Stomach (tissue), 9 donors: ENCODE data around the gene DENND4B. TPM values are rescaled to one million over a fixed set of nuclear protein-coding genes. Genes with fewer than 3 reads are reported as not detected.

Experiments used
- DNase-seq, 2 donors: peaks; one replicate each; pipeline versions ENCODE4 v3.0.0 to v3.0.0-alpha.2; 2013 to 2019
- H3K27ac ChIP-seq, 5 donors: fragments of 200-600 bp in 4 of 5; sonication (generic) in 4 of 5; one replicate each; pipeline ENCODE4 v1.5.1; 2013 to 2019; ENCODE audit warnings: mild to moderate bottlenecking in 1 of 5, moderate library complexity in 1 of 5
- H3K27me3 ChIP-seq, 3 donors: fragments of 200-600 bp; sonication (generic); one replicate each; pipeline ENCODE4 v1.5.1; 2017 to 2019; ENCODE audit warnings: mixed run types in 1 of 3
- H3K36me3 ChIP-seq, 4 donors: fragments of 200-600 bp; sonication (generic); 1 replicate in 3 of 4; 2 replicates in 1 of 4; pipeline ENCODE4 v1.5.1; 2016 to 2019
- H3K4me1 ChIP-seq, 4 donors: fragments of 200-600 bp; sonication (generic); one replicate each; pipeline ENCODE4 v1.5.1; 2016 to 2019
- H3K4me3 ChIP-seq, 4 donors: fragments of 200-600 bp; sonication (generic) in 3 of 4; one replicate each; pipeline ENCODE4 v1.5.1; 2016 to 2019; ENCODE audit warnings: mild to moderate bottlenecking in 1 of 4
- H3K9me3 ChIP-seq, 4 donors: fragments of 200-600 bp; sonication (generic); one replicate each; pipeline ENCODE4 v1.5.1; 2016 to 2019
- CTCF ChIP-seq, 7 experiments: fragments of 450-650 bp in 4 of 7; fragments of 200-600 bp in 3 of 7; sonication (generic) in 3 of 7; IDR thresholded peaks; one replicate each; pipeline ENCODE4 v1.5.1; 2016 to 2019; ENCODE audit warnings: antibody characterized with exemption in 7 of 7, control low read depth in 2 of 7, mild to moderate bottlenecking in 1 of 7
- EP300 ChIP-seq: sonication (generic); formaldehyde crosslinking; IDR thresholded peaks from one replicate; pipeline ENCODE4 v1.6.1; 2017; ENCODE audit warnings: antibody characterized with exemption
- POLR2A ChIP-seq, 4 donors: fragments of 450-650 bp; IDR thresholded peaks; one replicate each; pipeline ENCODE4 v1.6.1; 2016; ENCODE audit warnings: antibody characterized with exemption in 4 of 4, control low read depth in 2 of 4, mild to moderate bottlenecking in 1 of 4, moderate library complexity in 1 of 4
- POLR2AphosphoS5 ChIP-seq, 3 donors: sonication (generic); formaldehyde crosslinking; IDR thresholded peaks; one replicate each; pipeline ENCODE4 v1.6.1; 2016; ENCODE audit warnings: antibody characterized with exemption in 3 of 3
- WGBS, 5 donors: extraction: QIAGEN DNeasy Blood & Tissue Kit in 3 of 5; methylation state at CpG; one replicate each; pipeline versions ENCODE4 v1.1.5 to v1.1.7; 2013 to 2018; 5-methylcytosine and 5-hydroxymethylcytosine counted together
- intact Hi-C: fragments of 100-400 bp; cut with DNase I; formaldehyde crosslinking; loops from one replicate; pipeline ENCODE4 v1.15.1; 2023; ENCODE audit warnings: low total_unique reads
- polyA plus RNA-seq, 3 donors: library from polyadenylated mRNA; stranded (reverse); fragments of 200-250 nt; gene quantifications; one replicate each; pipeline ENCODE4 v1.2.3, GENCODE V29; 2013
- total RNA-seq, 5 donors: library from RNA; depleted of rRNA; stranded (reverse); fragments of >200 nt; gene quantifications; one replicate each; pipeline versions ENCODE4 v1.1.0 to v1.2.3, GENCODE V29; 2014 to 2016
- donor health status: healthy with polysubstance abuse.
- donor health status: Bipolar disorder and iron deficiency.
- donor health status: healthy.

The DENND4B gene
- total and polyA plus RNA-seq, 8 donors: 11.8 to 73.0 (median 25.9) TPM

- Histone ChIP-seq H3K4me3 (no peak overlapping the region), H3K27ac (no peak overlapping the region), H3K36me3 (peaks cover 0 to 9% (median 4%) of the 10 kb centered on the region in 4 donors), H3K4me1 (peaks cover 26 to 61% (median 47%) of the 10 kb centered on the region in 4 donors), H3K9me3 (no peaks in the 10 kb centered on the region), H3K27me3 (no peaks in the 10 kb centered on the region)
- no peak for DNase-seq
- 75 to 92% (median 78%) methylated on average over 3 of the region's 3 CpGs for WGBS, 5 donors
- intact Hi-C loops: no loop called here
- TF ChIP-seq POLR2AphosphoS5 (IDR thresholded peaks at IDR 0.05) (no peak), EP300 (no peak), CTCF (IDR thresholded peaks at IDR 0.05) (no peak), POLR2A (IDR thresholded peaks at IDR 0.05) (no peak)
These were observed 60.4 kb downstream of the DENND4B start for GRCh38 chr1:153886127-153886526.

- no peak for DNase-seq
- H3K9me3 ChIP-seq: no peaks in the 10 kb centered on the region
- H3K4me3 ChIP-seq: no peak overlapping the region
- H3K27me3 ChIP-seq: no peaks in the 10 kb centered on the region
- WGBS, 5 donors: 87 to 95% (median 92%) methylated on average over 4 of the region's 4 CpGs
- TF ChIP-seq CTCF (IDR thresholded peaks at IDR 0.05) (no peak), POLR2AphosphoS5 (IDR thresholded peaks at IDR 0.05) (no peak), EP300 (no peak), POLR2A (IDR thresholded peaks at IDR 0.05) (no peak)
- no peaks in the 10 kb centered on the region for H3K36me3 ChIP-seq
- intact Hi-C loops: no loop called here
- H3K4me1 ChIP-seq: peaks cover 28 to 58% (median 46%) of the 10 kb centered on the region in 4 donors
- no peak overlapping the region for H3K27ac ChIP-seq
These were observed 63.3 kb downstream of the DENND4B start for GRCh38 chr1:153883223-153883622.

GRCh38 chr1:153882296-153882912 lies 64.1 kb downstream of the DENND4B start:
- 70 to 90% (median 78%) methylated on average over 3 of the region's 3 CpGs for WGBS, 5 donors
- TF ChIP-seq EP300 (no peak), POLR2A (IDR thresholded peaks at IDR 0.05) (no peak), POLR2AphosphoS5 (IDR thresholded peaks at IDR 0.05) (no peak), CTCF (IDR thresholded peaks at IDR 0.05) (no peak)
- no peaks in the 10 kb centered on the region for H3K36me3 ChIP-seq
- H3K9me3 ChIP-seq: no peaks in the 10 kb centered on the region
- no peak for DNase-seq
- peaks cover 20 to 50% (median 38%) of the 10 kb centered on the region in 4 donors for H3K4me1 ChIP-seq
- no peaks in the 10 kb centered on the region for H3K27me3 ChIP-seq
- H3K27ac ChIP-seq: peak overlapping the region in 1 of 5 donors; percentile 79
- H3K4me3 ChIP-seq: no peak overlapping the region
- intact Hi-C loops: no loop called here

- no peaks in the 10 kb centered on the region for H3K27me3 ChIP-seq
- H3K4me3 ChIP-seq: no peak overlapping the region
- peak in 1 of 2 donors; percentile 81 for DNase-seq
- H3K4me1 ChIP-seq: peaks cover 20 to 48% (median 33%) of the 10 kb centered on the region in 4 donors
- intact Hi-C loops: no loop called here
- 13 to 34% (median 18%) methylated on average over 9 of the region's 9 CpGs for WGBS, 5 donors
- H3K27ac ChIP-seq: peak overlapping the region in 2 of 5 donors; percentile 66 to 79
- no peak for TF ChIP-seq EP300
- TF ChIP-seq POLR2A (IDR thresholded peaks at IDR 0.05): no peak
- no peak for TF ChIP-seq POLR2AphosphoS5 (IDR thresholded peaks at IDR 0.05)
- TF ChIP-seq CTCF (IDR thresholded peaks at IDR 0.05): no peak
- H3K36me3 ChIP-seq: no peaks in the 10 kb centered on the region
- no peaks in the 10 kb centered on the region for H3K9me3 ChIP-seq
These were observed 64.8 kb downstream of the DENND4B start for GRCh38 chr1:153881751-153882150.
